HepG2 (cell line): Measurements from ENCODE around the gene EPC1. TPM values are rescaled to one million over a fixed set of nuclear protein-coding genes. Genes with fewer than 3 reads are reported as not detected.

Experiments used
- ATAC-seq: fragments of 200-7000 bp; cut with Tn5 transposase; 3 replicates; pipeline ENCODE4 v1.9.1; 2020; ENCODE audit warnings: mild to moderate bottlenecking, moderate library complexity
- BruUV-seq: library from RNA; stranded (reverse); fragments of 400-500 nt; replicated peaks from 2 replicates; lab custom pipeline; 2021; lab: Mats Ljungman, UMichigan
- CTCF ChIA-PET: fragments of 300-600 bp; formaldehyde crosslinking; extraction: SDS; loops from one replicate; lab custom pipeline; 2021; ENCODE audit warnings: low total read pairs, inconsistent platforms, low intra/inter-chr PET ratio; lab: Yijun Ruan, JAX
- POLR2A ChIA-PET: fragments of 350-600 bp; sonication (Branson Sonifier 250); formaldehyde crosslinking; loops from one replicate; lab custom pipeline; 2020; ENCODE audit warnings: antibody characterized with exemption, inconsistent platforms; lab: Yijun Ruan, JAX
- DNase-seq: peaks from one replicate; pipeline ENCODE4 v3.0.0-alpha.2; 2015; ENCODE audit warnings: low spot score
- FAIRE-seq: peaks from 3 replicates; lab custom pipeline; 2011; peaks lifted over from hg19 to GRCh38; lab: Jason Lieb, UNC
- H2AFZ ChIP-seq: one replicate; pipeline ENCODE4 v1.6.1; 2011; ENCODE audit warnings: low read length, inconsistent platforms
- H3K27ac ChIP-seq: fragments of 300-600 bp; 3 replicates; pipeline ENCODE4 v1.8.0; 2011; ENCODE audit warnings: mixed run types, mild to moderate bottlenecking, mixed read lengths, low read length, inconsistent platforms; ENCODE audit not compliant: insufficient read depth; ENCODE audit errors: extremely low read length
- H3K27me3 ChIP-seq, 2 experiments: fragments of 200-600 bp in 1 of 2; 2 replicates in 1 of 2; 3 replicates in 1 of 2; pipeline versions ENCODE4 v1.6.0 to v1.8.0; 2011; ENCODE audit warnings: low read length in 2 of 2, mild to moderate bottlenecking in 2 of 2, moderate library complexity in 2 of 2, inconsistent platforms in 1 of 2; ENCODE audit not compliant: insufficient read depth in 2 of 2, control insufficient read depth in 1 of 2
- H3K36me3 ChIP-seq, 2 experiments: fragments of 200-600 bp in 1 of 2; replicated peaks in 1 of 2; 2 replicates in 1 of 2; 3 replicates in 1 of 2; pipeline versions ENCODE4 v1.5.1 to v1.8.0; 2011; ENCODE audit warnings: low read length in 2 of 2, inconsistent platforms in 1 of 2; ENCODE audit not compliant: insufficient read depth in 2 of 2, control insufficient read depth in 1 of 2
- H3K4me1 ChIP-seq: 2 replicates; pipeline ENCODE4 v1.5.1; 2012; ENCODE audit warnings: low read length, inconsistent platforms; ENCODE audit not compliant: insufficient read depth
- H3K4me2 ChIP-seq: 2 replicates; pipeline ENCODE4 v1.6.0; 2011; ENCODE audit warnings: low read depth, low read length, inconsistent platforms
- H3K4me3 ChIP-seq, 3 experiments: fragments of 200-600 bp in 1 of 3; sonication (generic), shearing (Covaris generic) in 1 of 3; replicated peaks in 1 of 3; 2 replicates each; pipeline ENCODE4 v1.5.1; 2011 to 2016; ENCODE audit warnings: low read length in 3 of 3, inconsistent platforms in 2 of 3, low read depth in 2 of 3, mild to moderate bottlenecking in 2 of 3, control low read depth in 1 of 3, mixed read lengths in 1 of 3; ENCODE audit not compliant: insufficient read depth in 1 of 3
- H3K79me2 ChIP-seq: one replicate; pipeline ENCODE4 v1.6.1; 2011; ENCODE audit warnings: low read length, inconsistent platforms; ENCODE audit not compliant: insufficient read depth
- H3K9ac ChIP-seq: 2 replicates; pipeline ENCODE4 v1.6.0; 2011; ENCODE audit warnings: mild to moderate bottlenecking, low read depth, low read length, inconsistent platforms; ENCODE audit not compliant: insufficient read depth
- H3K9me3 ChIP-seq: 2 replicates; pipeline ENCODE4 v1.5.1; 2012; ENCODE audit warnings: mild to moderate bottlenecking, low read length
- H4K20me1 ChIP-seq: 2 replicates; pipeline ENCODE4 v1.6.0; 2011; ENCODE audit warnings: inconsistent platforms, mild to moderate bottlenecking, low read length, moderate library complexity; ENCODE audit not compliant: insufficient read depth
- ASH2L ChIP-seq: fragments of 300-600, 200-600 bp; sonication (generic); IDR thresholded peaks from 2 replicates; pipeline ENCODE4 v1.7.0; 2017; ENCODE audit warnings: low read depth, mild to moderate bottlenecking, moderate library complexity, mixed read lengths, low read length; ENCODE audit not compliant: insufficient read length
- ATF7 ChIP-seq, 2 experiments: fragments of 450-650 bp in 1 of 2; sonication (generic) in 1 of 2; formaldehyde crosslinking in 1 of 2; IDR thresholded peaks; 2 replicates each; pipeline versions ENCODE4 v1.4.0 to v1.6.1; 2016 to 2020; ENCODE audit warnings: antibody characterized with exemption in 1 of 2, mild to moderate bottlenecking in 1 of 2, missing genetic modification reagents in 1 of 2
- HOXA9 ChIP-seq: sonication (generic); formaldehyde crosslinking; IDR thresholded peaks from 2 replicates; pipeline ENCODE4 v1.8.1; 2022; ENCODE audit warnings: missing genetic modification reagents, mild to moderate bottlenecking, moderate library complexity, borderline replicate concordance
- MED13 ChIP-seq: sonication (generic); formaldehyde crosslinking; IDR thresholded peaks from 2 replicates; pipeline ENCODE4 v1.5.0; 2020; ENCODE audit warnings: missing genetic modification reagents
- SCMH1 ChIP-seq: sonication (generic); formaldehyde crosslinking; IDR thresholded peaks from 2 replicates; pipeline ENCODE4 v1.9.0; 2021; ENCODE audit warnings: missing genetic modification reagents, mild to moderate bottlenecking, borderline replicate concordance
- THRA ChIP-seq: sonication (generic); formaldehyde crosslinking; IDR thresholded peaks from 2 replicates; pipeline ENCODE4 v1.4.0; 2020; ENCODE audit warnings: missing genetic modification reagents, borderline replicate concordance
- ZNF180 ChIP-seq: sonication (generic); formaldehyde crosslinking; IDR thresholded peaks from 2 replicates; pipeline ENCODE4 v1.4.0; 2020; ENCODE audit warnings: low read depth, missing genetic modification reagents, borderline replicate concordance
- ZSCAN31 ChIP-seq: sonication (generic); formaldehyde crosslinking; IDR thresholded peaks from 2 replicates; pipeline ENCODE4 v1.5.0; 2020; ENCODE audit warnings: low read depth, mild to moderate bottlenecking, missing genetic modification reagents
- WGBS: methylation state at CpG from one replicate; pipeline ENCODE4 v1.1.6; 2017; ENCODE audit warnings: low lambda C conversion rate; 5-methylcytosine and 5-hydroxymethylcytosine counted together
- in situ Hi-C: cut with HindIII; loops from 2 replicates; pipeline ENCODE4 v1.10.0; 2017; ENCODE audit warnings: low pct_unique_long_range_greater_than_20kb; ENCODE audit not compliant: extremely low pct_ligation_motif_present
- intact Hi-C: fragments of 100-400 bp; cut with micrococcal nuclease; formaldehyde crosslinking; loops from one replicate; pipeline ENCODE4 v1.10.0; 2022; ENCODE audit not compliant: unreplicated experiment
- polyA plus RNA-seq, 8 experiments: library from polyadenylated mRNA; depleted of rRNA in 3 of 8; stranded (reverse) in 7 of 8; unstranded in 1 of 8; fragments of >200 nt; fragmentation: Illumina TruSeq in 4 of 8; extraction: Trizol in 4 of 8; gene quantifications; 2 replicates each; pipeline versions ENCODE4 v1.2.1 to v1.2.3, GENCODE V29; 2011 to 2016; ENCODE audit warnings: low read depth in 4 of 8, missing spikeins in 1 of 8, mixed read lengths in 1 of 8; ENCODE audit not compliant: insufficient read depth in 1 of 8
- total RNA-seq, 5 experiments: library from RNA; depleted of rRNA; stranded (reverse); fragments of >200 nt; fragmentation: Illumina TruSeq; extraction: Trizol; gene quantifications; 2 replicates each; pipeline ENCODE4 v1.2.3, GENCODE V29; 2016; ENCODE audit warnings: low read depth in 1 of 5

EPC1 gene
- total and polyA plus RNA-seq, 2 of the 13 experiments (the other 11 are each of a cell fraction or from before 2014, with no cell fraction given), result 28.7 to 44.2 TPM

- CTCF ChIA-PET, result no interaction called here
- Histone ChIP-seq H3K4me3 (no peak overlapping the region), H2AFZ (no peak overlapping the region), H3K9ac (no peak overlapping the region), H3K27ac (no peak overlapping the region)
- intact Hi-C loops, result no loop called here
- BruUV-seq, result no TSS peak
- ATAC-seq, result no peak
- in situ Hi-C loops, result no loop called here
- TF ChIP-seq HOXA9 (CRISPR knock-in tag), result no peak
- TF ChIP-seq MED13, result no peak
- TF ChIP-seq ATF7 (IDR thresholded peaks at IDR 0.05), result no peak
- TF ChIP-seq ATF7 (CRISPR knock-in tag; IDR thresholded peaks at IDR 0.05), result no peak
- no peak for TF ChIP-seq ZSCAN31 (CRISPR knock-in tag)
- no peak for TF ChIP-seq ZNF180 (CRISPR knock-in tag)
- no peak for TF ChIP-seq THRA (CRISPR knock-in tag)
- no peak for TF ChIP-seq SCMH1 (CRISPR knock-in tag)
- no peak for TF ChIP-seq ASH2L
- TF ChIP-seq, all 625 proteins: peak for 0
- no peaks in the 10 kb centered on the region for H3K9me3 ChIP-seq
- POLR2A ChIA-PET, result no interaction called here
- H3K27me3 ChIP-seq, result no peaks in the 10 kb centered on the region; a peak in 1 of 5 replicates
- H3K4me1 ChIP-seq, result no peaks in the 10 kb centered on the region
- WGBS, result 94% methylated on average over 3 of the region's 3 CpGs
- H3K79me2 ChIP-seq, result peaks cover 95% of the 10 kb centered on the region
- peaks cover 49% of the 10 kb centered on the region for H4K20me1 ChIP-seq
- no peak overlapping the region for H3K4me2 ChIP-seq
- DNase-seq, result no peak
- FAIRE-seq, result no peak
- peaks cover 0 to 9% of the 10 kb centered on the region in 2 experiments; a peak in 2 of 5 replicates for H3K36me3 ChIP-seq
These were observed 31.5 kb downstream of the EPC1 start for GRCh38 chr10:32315424-32315823.
